Ovary (tissue), 9 donors: Measurements from ENCODE around the gene PTAR1. TPM values are rescaled to one million over a fixed set of nuclear protein-coding genes. Genes with fewer than 3 reads are reported as not detected.

Experiments
- DNase-seq, 5 donors: peaks; one replicate each; pipeline ENCODE4 v3.0.0-alpha.2; 2019 to 2020
- H3K27ac ChIP-seq, 2 donors: fragments of 200-600 bp; one replicate each; pipeline versions ENCODE4 v1.5.1 to v1.8.0; 2019 to 2022
- H3K27me3 ChIP-seq: fragments of 200-600 bp; one replicate; pipeline ENCODE4 v1.8.0; 2022
- H3K36me3 ChIP-seq: fragments of 200-600 bp; sonication (generic); one replicate; pipeline ENCODE4 v1.5.1; 2019
- H3K4me1 ChIP-seq: one replicate; pipeline ENCODE4 v1.8.1; 2013; ENCODE audit warnings: mild to moderate bottlenecking, moderate library complexity; ENCODE audit not compliant: insufficient read depth
- H3K4me3 ChIP-seq: fragments of 200-600 bp; sonication (generic); one replicate; pipeline ENCODE4 v1.5.1; 2017
- H3K9me3 ChIP-seq, 2 donors: fragments of 200-600 bp in 1 of 2; sonication (generic) in 1 of 2; one replicate each; pipeline versions ENCODE4 v1.5.1 to v1.8.1; 2013 to 2019; ENCODE audit warnings: mild to moderate bottlenecking in 1 of 2, moderate library complexity in 1 of 2
- CTCF ChIP-seq, 3 donors: fragments of 450-650 bp in 2 of 3; fragments of 200-600 bp in 1 of 3; IDR thresholded peaks; one replicate each; pipeline versions ENCODE4 v1.5.1 to v1.8.0; 2016 to 2022; ENCODE audit warnings: antibody characterized with exemption in 3 of 3, mild to moderate bottlenecking in 1 of 3
- EP300 ChIP-seq: sonication (generic); formaldehyde crosslinking; IDR thresholded peaks from one replicate; pipeline ENCODE4 v1.6.1; 2017; ENCODE audit warnings: antibody characterized with exemption
- POLR2A ChIP-seq: fragments of 450-650 bp; IDR thresholded peaks from one replicate; pipeline ENCODE4 v1.6.1; 2017; ENCODE audit warnings: antibody characterized with exemption, mild to moderate bottlenecking, moderate library complexity
- WGBS, 3 donors: extraction: QIAGEN DNeasy Blood & Tissue Kit in 1 of 3; methylation state at CpG; one replicate each; pipeline versions ENCODE4 v1.1.5 to v1.1.7; 2013 to 2017; 5-methylcytosine and 5-hydroxymethylcytosine counted together
- intact Hi-C, 4 donors: fragments of 100-400 bp; cut with DNase I; formaldehyde crosslinking; loops; one replicate each; pipeline versions ENCODE4 v1.11.0 to v1.15.1; 2022 to 2023
- polyA plus RNA-seq, 2 donors: library from polyadenylated mRNA; stranded (reverse); fragments of 200-250 nt in 1 of 2; fragments of 350-450 nt in 1 of 2; fragmentation: Illumina TruSeq in 1 of 2; extraction: RNeasy Lipid Tissue Mini Kit (QIAGEN cat#74804) in 1 of 2; gene quantifications; one replicate each; pipeline ENCODE4 v1.2.3, GENCODE V29; 2013 to 2014
- total RNA-seq, 7 donors: library from RNA; depleted of rRNA in 2 of 7; stranded (reverse); fragments of >200 nt in 2 of 7; fragmentation: NEBNext Ultra II Directional in 3 of 7; extraction: Animal tissue kit (Norgen Biotek cat#: 25700) in 3 of 7; gene quantifications; one replicate each; pipeline versions ENCODE4 v1.1.0 to v1.2.4, GENCODE V29; 2016 to 2023
- donor health status: DM: no; HTN: no; CAD: no; lungs with moderate emphysema.
- donor health status: DM: no; HTN: no; CAD: no.
- donor health status: Bipolar disorder and iron deficiency.
- donor health status: DM: yes; HTN: yes; CAD: no.
- donor health status: DM: no; HTN: no; CAD: no.
- donor health status: DM: yes; HTN: yes; CAD: no.

PTAR1 gene
- total and polyA plus RNA-seq, 9 donors, result 9.8 to 63.0 (median 47.1) TPM

GRCh38 chr9:69750085-69750484 lies 9.7 kb downstream of the PTAR1 start:
- Histone ChIP-seq H3K36me3 (no peaks in the 10 kb centered on the region), H3K4me1 (no peaks in the 10 kb centered on the region), H3K27me3 (no peaks in the 10 kb centered on the region), H3K4me3 (no peak overlapping the region), H3K9me3 (no peaks in the 10 kb centered on the region), H3K27ac (no peak overlapping the region)
- intact Hi-C loops, result no loop called here
- DNase-seq, result no peak
- 71 to 77% (median 75%) methylated on average over 2 of the region's 2 CpGs for WGBS, 3 donors
- no peak for TF ChIP-seq EP300
- no peak for TF ChIP-seq CTCF (IDR thresholded peaks at IDR 0.05)
- no peak for TF ChIP-seq POLR2A

GRCh38 chr9:69748304-69748703 lies 11.5 kb downstream of the PTAR1 start:
- intact Hi-C loops, result no loop called here
- no peak overlapping the region for H3K4me3 ChIP-seq
- no peaks in the 10 kb centered on the region for H3K27me3 ChIP-seq
- no peaks in the 10 kb centered on the region for H3K4me1 ChIP-seq
- WGBS, 3 donors, result 53 to 63% (median 62%) methylated on average over 2 of the region's 2 CpGs
- no peaks in the 10 kb centered on the region for H3K36me3 ChIP-seq
- no peak for DNase-seq
- TF ChIP-seq CTCF (IDR thresholded peaks at IDR 0.05) (no peak), EP300 (no peak), POLR2A (no peak)
- H3K27ac ChIP-seq, result no peak overlapping the region
- H3K9me3 ChIP-seq, result no peaks in the 10 kb centered on the region

GRCh38 chr9:69746859-69747560 lies 12.8 kb downstream of the PTAR1 start:
- intact Hi-C loops, result no loop called here
- Histone ChIP-seq H3K36me3 (no peaks in the 10 kb centered on the region), H3K27me3 (no peaks in the 10 kb centered on the region), H3K27ac (no peak overlapping the region), H3K4me1 (no peaks in the 10 kb centered on the region), H3K4me3 (no peak overlapping the region), H3K9me3 (no peaks in the 10 kb centered on the region)
- TF ChIP-seq CTCF (IDR thresholded peaks at IDR 0.05) (no peak), EP300 (no peak), POLR2A (no peak)
- 60 to 71% (median 62%) methylated on average over 3 of the region's 3 CpGs for WGBS, 3 donors
- DNase-seq, result no peak

- Histone ChIP-seq H3K27ac (no peak overlapping the region), H3K4me1 (no peaks in the 10 kb centered on the region), H3K36me3 (no peaks in the 10 kb centered on the region), H3K9me3 (no peaks in the 10 kb centered on the region), H3K4me3 (no peak overlapping the region), H3K27me3 (no peaks in the 10 kb centered on the region)
- no peak for TF ChIP-seq CTCF (IDR thresholded peaks at IDR 0.05)
- no peak for TF ChIP-seq EP300
- TF ChIP-seq POLR2A, result no peak
- DNase-seq, result no peak
- intact Hi-C loops, result no loop called here
- WGBS, 3 donors, result 56 to 59% (median 58%) methylated on average over 3 of the region's 3 CpGs
Observed at GRCh38 chr9:69745716-69746437, 13.9 kb downstream of the PTAR1 start.
